Muscle layer of colon (tissue), 2 donors: ENCODE data around the gene NUP62CL.
"Not testable (repeated sequence)": the region's sequence is repeated elsewhere in the genome, so short reads cannot be mapped to it uniquely, and the experiment has no call there.

Experiments used
- H3K27ac ChIP-seq: one replicate; pipeline ENCODE4 v1.7.0; 2013; ENCODE audit warnings: low read depth, mild to moderate bottlenecking, low read length, moderate library complexity
- H3K27me3 ChIP-seq, 2 donors: one replicate each; pipeline ENCODE4 v1.7.0; 2013; ENCODE audit warnings: low read length in 2 of 2, mild to moderate bottlenecking in 2 of 2; ENCODE audit not compliant: insufficient read depth in 2 of 2, control insufficient read depth in 1 of 2
- H3K36me3 ChIP-seq: one replicate; pipeline ENCODE4 v1.7.0; 2013; ENCODE audit warnings: mild to moderate bottlenecking, low read length; ENCODE audit not compliant: insufficient read depth
- H3K4me1 ChIP-seq: one replicate; pipeline ENCODE4 v1.7.0; 2013; ENCODE audit warnings: mild to moderate bottlenecking, low read length; ENCODE audit not compliant: insufficient read depth
- H3K4me3 ChIP-seq, 2 donors: one replicate each; pipeline ENCODE4 v1.7.0; 2013; ENCODE audit warnings: low read length in 2 of 2, low read depth in 1 of 2, mild to moderate bottlenecking in 1 of 2, moderate library complexity in 1 of 2
- H3K9ac ChIP-seq: one replicate; pipeline ENCODE4 v1.7.0; 2013; ENCODE audit warnings: low read length
- H3K9me3 ChIP-seq: one replicate; pipeline ENCODE4 v1.7.0; 2013; ENCODE audit warnings: mild to moderate bottlenecking, low read length
- donor health status: abdominal sarcoma.
- donor health status: Adenocarcinoma of cecum.

Gene NUP62CL

DNA sequence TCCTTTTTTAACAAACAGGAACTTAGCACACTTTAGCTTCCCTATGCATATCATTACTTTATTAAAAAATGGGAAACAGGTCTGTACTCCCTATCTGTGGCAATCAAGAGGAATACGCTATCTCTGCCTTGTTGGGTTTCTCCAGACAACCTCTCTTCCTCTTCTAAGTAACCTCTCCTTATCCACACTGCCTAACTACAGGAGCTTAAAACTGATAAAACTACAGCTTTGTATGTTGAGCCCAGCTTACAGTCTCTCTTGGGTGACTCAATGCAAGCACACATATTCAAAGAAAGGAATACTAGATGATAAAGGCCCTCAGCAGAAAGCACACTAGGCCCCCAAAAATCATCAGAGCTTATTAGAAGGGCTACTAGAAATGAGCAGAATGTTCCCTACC is 8.9 kb downstream of the NUP62CL start:
- Histone ChIP-seq H3K4me1 (no peaks in the 10 kb centered on the region), H3K36me3 (no peaks in the 10 kb centered on the region), H3K9ac (no peak overlapping the region), H3K27me3 (no peaks in the 10 kb centered on the region), H3K27ac (no peak overlapping the region), H3K9me3 (no peaks in the 10 kb centered on the region), H3K4me3 (no peak overlapping the region)

DNA sequence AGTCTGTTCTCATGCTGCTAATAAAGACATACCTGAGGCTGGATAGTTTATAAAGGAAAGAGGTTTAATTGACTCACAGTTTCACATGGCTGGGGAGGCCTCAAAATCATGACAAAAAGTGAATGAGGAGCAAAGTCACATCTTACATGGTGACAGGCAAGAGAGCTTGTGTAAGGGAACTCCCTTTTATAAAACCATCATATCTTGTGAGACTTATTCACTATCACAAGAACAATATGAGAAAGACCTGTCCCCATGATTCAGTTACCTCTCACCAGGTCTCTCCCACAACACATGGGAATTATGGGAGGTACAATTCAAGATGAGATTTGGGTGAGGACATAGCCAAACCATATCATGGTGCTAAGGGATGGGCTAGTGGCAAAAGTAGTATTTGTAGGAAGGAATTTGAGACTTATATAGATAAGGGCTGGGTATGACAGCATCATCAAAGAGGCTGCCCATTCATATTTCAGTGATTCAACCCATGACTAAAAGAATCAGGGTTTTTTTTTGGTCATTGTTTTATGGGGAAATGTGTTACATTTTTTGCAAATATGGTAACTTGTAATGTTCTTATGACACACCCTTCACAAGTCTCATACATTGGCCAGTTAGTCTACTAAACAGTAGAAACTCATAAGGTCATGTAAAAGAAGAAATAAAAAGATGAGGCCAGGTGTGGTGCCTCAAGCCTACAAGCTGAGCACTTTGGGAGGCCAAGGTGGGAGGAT is 34.7 kb downstream of the NUP62CL start:
- Histone ChIP-seq H3K36me3 (no peaks in the 10 kb centered on the region), H3K27ac (no peak overlapping the region), H3K9ac (no peak overlapping the region), H3K27me3 (no peaks in the 10 kb centered on the region), H3K9me3 (no peaks in the 10 kb centered on the region), H3K4me1 (no peaks in the 10 kb centered on the region), H3K4me3 (no peak overlapping the region)

GRCh38 chrX:107168712-107169111 is 37.5 kb downstream of the NUP62CL start:
- Histone ChIP-seq H3K4me1 (no peaks in the 10 kb centered on the region), H3K27ac (no peak overlapping the region), H3K4me3 (no peak overlapping the region), H3K36me3 (no peaks in the 10 kb centered on the region), H3K9me3 (no peaks in the 10 kb centered on the region), H3K27me3 (no peaks in the 10 kb centered on the region), H3K9ac (no peak overlapping the region)

DNA sequence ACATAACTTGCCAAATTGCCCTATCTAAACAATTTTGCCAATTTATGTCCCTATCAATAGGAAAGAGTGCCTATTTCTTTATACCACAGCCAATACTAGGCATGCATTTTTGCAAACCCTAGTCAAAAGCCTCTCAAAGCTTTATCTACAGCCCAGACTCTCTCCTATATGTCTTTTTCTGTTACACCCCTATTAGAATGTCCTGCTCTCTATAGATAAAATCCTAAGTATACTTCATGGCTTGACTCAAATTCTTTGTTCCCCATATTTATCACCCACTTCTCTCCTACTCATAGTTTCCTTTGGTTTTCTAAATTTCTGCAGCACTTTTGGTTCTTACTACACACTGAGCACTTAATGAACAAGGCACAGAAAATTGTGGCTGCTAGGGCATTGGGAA is 38.0 kb downstream of the NUP62CL start:
- no peaks in the 10 kb centered on the region for H3K4me1 ChIP-seq
- no peaks in the 10 kb centered on the region for H3K9me3 ChIP-seq
- no peak overlapping the region for H3K9ac ChIP-seq
- no peaks in the 10 kb centered on the region for H3K36me3 ChIP-seq
- H3K4me3 ChIP-seq, result no peak overlapping the region
- H3K27ac ChIP-seq, result no peak overlapping the region
- no peaks in the 10 kb centered on the region for H3K27me3 ChIP-seq

DNA sequence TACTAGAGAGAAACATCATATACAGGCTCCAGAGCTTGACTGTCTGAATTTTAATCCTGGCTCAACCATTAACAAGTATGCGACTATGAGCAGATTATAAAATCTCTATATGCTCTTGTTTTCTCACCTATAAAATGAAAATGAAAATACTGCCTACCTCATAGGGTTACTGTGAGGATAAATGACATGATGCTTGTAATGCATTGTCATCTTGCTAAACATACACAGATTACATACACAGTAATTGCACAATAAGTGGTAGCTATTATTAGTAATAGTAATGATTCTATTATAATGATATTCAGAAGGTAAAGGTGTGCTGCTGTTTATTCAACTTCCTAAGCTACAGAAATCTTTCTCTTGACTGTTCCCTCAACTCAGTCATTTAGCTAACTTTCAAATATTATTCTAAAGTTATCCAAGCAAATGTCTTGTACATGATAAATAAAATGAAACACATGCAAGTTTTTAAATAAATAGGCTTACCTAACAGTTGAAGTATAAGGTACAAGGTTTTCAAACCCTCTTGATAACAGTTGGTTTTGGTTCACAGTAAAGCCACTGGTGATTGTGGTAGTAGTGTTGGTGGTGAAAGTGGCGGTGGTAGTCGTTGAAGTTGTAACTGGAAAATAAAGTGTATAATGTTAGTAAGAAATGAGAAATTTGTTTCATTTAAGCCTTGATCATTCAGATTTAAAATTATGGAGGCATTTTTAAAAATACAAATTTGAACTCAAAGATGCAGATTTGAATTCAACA is 38.9 kb downstream of the NUP62CL start:
- H3K27ac ChIP-seq, result no peak overlapping the region
- H3K9ac ChIP-seq, result no peak overlapping the region
- H3K9me3 ChIP-seq, result no peaks in the 10 kb centered on the region
- H3K36me3 ChIP-seq, result no peaks in the 10 kb centered on the region
- no peaks in the 10 kb centered on the region for H3K4me1 ChIP-seq
- H3K27me3 ChIP-seq, result no peaks in the 10 kb centered on the region
- H3K4me3 ChIP-seq, result no peak overlapping the region

GRCh38 chrX:107157618-107158017 is 48.6 kb downstream of the NUP62CL start:
- not testable (repeated sequence) for H3K36me3 ChIP-seq, H3K27ac ChIP-seq, H3K4me1 ChIP-seq, H3K4me3 ChIP-seq, H3K9ac ChIP-seq, H3K9me3 ChIP-seq, H3K27me3 ChIP-seq

DNA sequence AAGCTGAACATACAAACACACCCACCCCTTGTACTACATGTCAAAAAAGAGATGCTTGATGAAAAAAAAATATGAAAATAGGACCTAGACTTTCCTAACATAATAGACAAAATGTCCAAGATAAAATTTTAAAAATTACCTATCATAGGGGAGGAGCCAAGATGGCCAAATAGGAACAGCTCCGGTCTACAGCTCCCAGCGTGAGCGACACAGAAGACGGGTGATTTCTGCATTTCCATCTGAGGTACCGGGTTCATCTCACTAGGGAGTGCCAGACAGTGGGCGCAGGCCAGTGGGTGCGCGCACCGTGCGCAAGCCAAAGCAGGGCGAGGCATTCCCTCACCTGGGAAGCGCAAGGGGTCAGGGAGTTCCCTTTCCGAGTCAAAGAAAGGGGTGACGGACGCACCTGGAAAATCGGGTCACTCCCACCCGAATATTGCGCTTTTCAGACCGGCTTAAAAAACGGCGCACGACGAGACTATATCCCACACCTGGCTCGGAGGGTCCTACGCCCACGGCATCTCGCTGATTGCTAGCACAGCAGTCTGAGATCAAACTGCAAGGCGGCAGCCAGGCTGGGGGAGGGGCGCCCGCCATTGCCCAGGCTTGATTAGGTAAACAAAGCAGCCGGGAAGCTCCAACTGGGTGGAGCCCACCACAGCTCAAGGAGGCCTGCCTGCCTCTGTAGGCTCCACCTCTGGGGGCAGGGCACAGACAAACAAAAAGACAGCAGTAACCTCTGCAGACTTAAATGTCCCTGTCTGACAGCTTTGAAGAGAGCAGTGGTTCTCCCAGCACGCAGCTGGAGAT is 50.4 kb downstream of the NUP62CL start:
- H3K27ac ChIP-seq, H3K9me3 ChIP-seq, H3K9ac ChIP-seq, H3K4me1 ChIP-seq, H3K27me3 ChIP-seq, H3K4me3 ChIP-seq, H3K36me3 ChIP-seq: not testable (repeated sequence)

GRCh38 chrX:107154787-107155620 is 51.2 kb downstream of the NUP62CL start:
- no peaks in the 10 kb centered on the region for H3K4me1 ChIP-seq
- H3K4me3 ChIP-seq, result no peak overlapping the region

GRCh38 chrX:107153005-107153404 is 53.2 kb downstream of the NUP62CL start:
- Histone ChIP-seq H3K9ac (no peak overlapping the region), H3K27ac (no peak overlapping the region), H3K4me3 (no peak overlapping the region), H3K9me3 (no peaks in the 10 kb centered on the region), H3K36me3 (no peaks in the 10 kb centered on the region), H3K4me1 (no peaks in the 10 kb centered on the region), H3K27me3 (no peaks in the 10 kb centered on the region)

More at GRCh38 chrX:107154787-107155620, 51.2 kb downstream of the NUP62CL start:
- H3K36me3 ChIP-seq, result no peaks in the 10 kb centered on the region
- no peak overlapping the region for H3K27ac ChIP-seq
- H3K9ac ChIP-seq, result no peak overlapping the region
- H3K9me3 ChIP-seq, result no peaks in the 10 kb centered on the region
- no peaks in the 10 kb centered on the region for H3K27me3 ChIP-seq

GRCh38 chrX:107146670-107147069 is 59.6 kb downstream of the NUP62CL start:
- Histone ChIP-seq H3K27me3 (no peaks in the 10 kb centered on the region), H3K36me3 (no peaks in the 10 kb centered on the region), H3K4me3 (no peak overlapping the region), H3K27ac (no peak overlapping the region), H3K9ac (no peak overlapping the region), H3K4me1 (no peaks in the 10 kb centered on the region), H3K9me3 (no peaks in the 10 kb centered on the region)

- no peak overlapping the region for H3K4me3 ChIP-seq
- H3K9me3 ChIP-seq, result no peaks in the 10 kb centered on the region
- no peaks in the 10 kb centered on the region for H3K4me1 ChIP-seq
- H3K9ac ChIP-seq, result no peak overlapping the region
- no peak overlapping the region for H3K27ac ChIP-seq
- H3K36me3 ChIP-seq, result no peaks in the 10 kb centered on the region
- H3K27me3 ChIP-seq, result no peaks in the 10 kb centered on the region
These were observed 70.3 kb downstream of the NUP62CL start for GRCh38 chrX:107135965-107136307.
